GM15510 (cell line): ENCODE results near the gene CWC27.

Source experiments
- POLR2A ChIP-seq: IDR thresholded peaks from 3 replicates; pipeline ENCODE4 v1.6.1; 2011; ENCODE audit warnings: borderline replicate concordance; ENCODE audit not compliant: insufficient read length; ENCODE audit errors: extremely low read depth

CWC27 gene

GRCh38 chr5:64768358-64769312 is at the start of gene CWC27, which contains the start of gene SREK1IP1:
Gene CWC27 (plus strand): TSS chr5:64768930. CDS start chr5:64769147, 217 bp downstream.
Gene SREK1IP1 (minus strand): TSS chr5:64768691. CDS start chr5:64768517, 174 bp downstream.
- TF ChIP-seq POLR2A: peak; percentile 69

- TF ChIP-seq POLR2A: no peak
Observed at GRCh38 chr5:64722588-64722987, 46.1 kb upstream of the CWC27 start.

- no peak for TF ChIP-seq POLR2A
Observed at GRCh38 chr5:64727150-64727549, 41.6 kb upstream of the CWC27 start.

- TF ChIP-seq POLR2A: no peak
Observed at GRCh38 chr5:64742411-64742810, 26.3 kb upstream of the CWC27 start.

- TF ChIP-seq POLR2A: no peak
Observed at GRCh38 chr5:64742821-64743220, 25.9 kb upstream of the CWC27 start.

GRCh38 chr5:64744914-64745313 is 23.8 kb upstream of the CWC27 start:
- no peak for TF ChIP-seq POLR2A

GRCh38 chr5:64746446-64746845 is 22.3 kb upstream of the CWC27 start:
- TF ChIP-seq POLR2A: no peak

GRCh38 chr5:64749385-64749784 is 19.3 kb upstream of the CWC27 start:
- TF ChIP-seq POLR2A: no peak

GRCh38 chr5:64754066-64754465 is 14.7 kb upstream of the CWC27 start:
- no peak for TF ChIP-seq POLR2A

GRCh38 chr5:64758901-64759300 is 9.8 kb upstream of the CWC27 start:
- TF ChIP-seq POLR2A: no peak

- TF ChIP-seq POLR2A: no peak
Observed at GRCh38 chr5:64759960-64760660, 8.6 kb upstream of the CWC27 start.

GRCh38 chr5:64763948-64764503 is 4.7 kb upstream of the CWC27 start:
- no peak for TF ChIP-seq POLR2A

- TF ChIP-seq POLR2A: no peak
Observed at GRCh38 chr5:64765804-64766504, 2.8 kb upstream of the CWC27 start.

- TF ChIP-seq POLR2A: no peak
Observed at GRCh38 chr5:64766941-64767340, 1.8 kb upstream of the CWC27 start.
